HG02885 (cell line): ENCODE data around the gene MAP4K1.
"Not testable (repeated sequence)": the region's sequence is repeated elsewhere in the genome, so short reads cannot be mapped to it uniquely, and the experiment has no call there.

ENCODE experiments used
- ATAC-seq: cut with Tn5 transposase; IDR thresholded peaks from one replicate; pipeline ENCODE4 v1.9.1; 2021; ENCODE audit warnings: mild to moderate bottlenecking; ENCODE audit not compliant: unreplicated experiment, poor library complexity

MAP4K1 gene

DNA sequence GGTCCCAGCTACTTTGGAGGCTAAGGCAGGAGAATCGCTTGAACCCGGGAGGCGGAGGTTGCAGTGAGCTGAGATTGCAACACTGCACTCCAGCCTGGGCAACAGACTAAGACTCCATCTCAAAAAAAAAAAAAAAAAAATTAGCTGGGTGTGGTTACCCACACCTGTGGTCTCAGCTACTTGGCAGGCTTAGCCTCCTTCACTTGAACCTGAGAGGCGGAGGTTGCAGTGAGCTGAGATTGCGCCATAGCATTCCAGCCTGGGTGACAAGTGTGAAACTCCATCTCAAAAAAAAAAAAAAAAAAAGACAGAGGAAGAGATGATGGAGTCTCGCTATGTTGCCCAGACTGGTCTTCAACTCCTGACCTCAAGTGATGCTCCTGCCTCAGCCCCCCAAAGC, 38.4 kb downstream of the MAP4K1 start:
- not testable (repeated sequence) for ATAC-seq

DNA sequence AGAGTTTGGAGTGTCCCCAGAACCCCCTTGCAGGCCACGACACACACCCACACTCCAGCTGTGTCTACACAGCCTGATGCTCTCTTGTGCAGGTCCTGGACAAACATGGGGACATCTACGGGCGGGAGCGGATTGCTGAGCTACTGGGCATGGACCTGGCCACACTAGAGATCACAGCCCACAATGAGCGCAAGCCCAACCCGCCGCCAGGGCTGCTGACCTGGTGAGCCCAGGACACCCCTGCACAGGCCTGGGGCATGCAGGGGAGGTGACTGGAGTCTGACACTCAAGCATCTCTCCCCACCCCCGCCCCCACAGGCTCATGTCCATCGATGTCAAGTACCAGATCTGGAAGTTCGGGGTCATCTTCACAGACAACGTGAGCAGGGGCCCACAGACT, 39.9 kb downstream of the MAP4K1 start:
- ATAC-seq: no peak

DNA sequence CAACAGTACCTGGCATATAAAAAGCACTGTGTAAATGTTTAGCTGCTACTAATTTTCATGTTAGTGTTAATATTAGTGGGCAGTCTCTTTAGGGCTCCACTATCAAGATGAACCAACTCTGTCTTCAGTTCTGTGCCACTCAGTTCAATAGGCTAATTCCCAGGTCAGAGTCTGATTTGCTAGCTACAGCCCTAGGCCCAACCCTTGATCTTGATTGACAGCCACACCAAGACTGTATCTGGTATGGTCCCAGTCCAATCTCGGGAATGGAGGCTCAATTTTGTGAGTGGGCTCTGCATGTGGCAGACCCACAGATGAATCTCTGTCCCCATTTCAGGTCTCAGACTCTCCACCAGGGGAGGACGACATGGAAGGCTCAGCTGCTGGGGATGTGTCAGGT, 46.1 kb downstream of the MAP4K1 start:
- ATAC-seq: no peak

DNA sequence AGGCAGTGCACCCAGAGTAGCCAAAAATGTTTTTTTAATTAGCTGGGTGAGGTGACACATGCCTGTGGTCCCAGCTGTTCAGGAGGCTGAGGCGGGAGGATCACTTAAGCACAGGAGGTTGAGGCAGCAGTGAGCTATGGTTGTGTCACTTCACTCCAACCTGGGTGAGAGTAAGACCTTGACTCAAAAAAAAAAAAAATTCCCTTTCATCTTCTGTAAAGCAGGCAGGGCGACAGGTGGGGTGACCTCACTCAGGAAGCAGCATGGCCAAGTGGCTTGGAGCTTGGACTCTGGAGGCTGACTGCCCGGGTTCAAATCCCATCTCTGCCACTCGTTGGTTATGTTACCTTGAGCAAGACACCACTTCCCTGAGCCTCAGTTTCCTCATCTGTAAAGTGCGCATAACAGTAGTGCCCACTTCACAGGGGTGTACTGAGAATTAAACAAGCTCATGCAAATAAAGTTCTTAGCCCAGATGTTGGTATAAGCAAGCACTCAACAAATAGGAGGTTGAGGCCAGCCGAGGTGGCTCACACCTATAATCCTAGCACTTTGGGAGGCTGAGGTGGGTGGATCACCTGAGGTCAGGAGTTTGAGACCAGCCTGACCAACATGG, 48.3 kb downstream of the MAP4K1 start:
- ATAC-seq: no peak

GRCh38 chr19:38565691-38566105, 52.1 kb downstream of the MAP4K1 start:
- no peak for ATAC-seq

DNA sequence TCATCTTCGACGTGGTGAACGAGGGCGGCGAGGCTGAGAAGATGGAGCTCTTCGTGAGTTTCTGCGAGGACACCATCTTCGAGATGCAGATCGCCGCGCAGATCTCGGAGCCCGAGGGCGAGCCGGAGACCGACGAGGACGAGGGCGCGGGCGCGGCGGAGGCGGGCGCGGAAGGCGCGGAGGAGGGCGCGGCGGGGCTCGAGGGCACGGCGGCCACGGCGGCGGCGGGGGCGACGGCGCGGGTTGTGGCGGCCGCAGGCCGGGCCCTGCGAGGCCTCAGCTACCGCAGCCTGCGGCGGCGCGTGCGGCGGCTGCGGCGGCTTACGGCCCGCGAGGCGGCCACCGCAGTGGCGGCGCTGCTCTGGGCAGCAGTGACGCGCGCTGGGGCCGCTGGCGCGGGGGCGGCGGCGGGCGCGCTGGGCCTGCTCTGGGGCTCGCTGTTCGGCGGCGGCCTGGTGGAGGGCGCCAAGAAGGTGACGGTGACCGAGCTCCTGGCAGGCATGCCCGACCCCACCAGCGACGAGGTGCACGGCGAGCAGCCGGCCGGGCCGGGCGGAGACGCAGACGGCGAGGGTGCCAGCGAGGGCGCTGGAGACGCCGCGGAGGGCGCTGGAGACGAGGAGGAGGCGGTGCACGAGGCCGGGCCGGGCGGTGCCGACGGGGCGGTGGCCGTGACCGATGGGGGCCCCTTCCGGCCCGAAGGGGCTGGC, 52.6 kb downstream of the MAP4K1 start:
- no peak for ATAC-seq

DNA sequence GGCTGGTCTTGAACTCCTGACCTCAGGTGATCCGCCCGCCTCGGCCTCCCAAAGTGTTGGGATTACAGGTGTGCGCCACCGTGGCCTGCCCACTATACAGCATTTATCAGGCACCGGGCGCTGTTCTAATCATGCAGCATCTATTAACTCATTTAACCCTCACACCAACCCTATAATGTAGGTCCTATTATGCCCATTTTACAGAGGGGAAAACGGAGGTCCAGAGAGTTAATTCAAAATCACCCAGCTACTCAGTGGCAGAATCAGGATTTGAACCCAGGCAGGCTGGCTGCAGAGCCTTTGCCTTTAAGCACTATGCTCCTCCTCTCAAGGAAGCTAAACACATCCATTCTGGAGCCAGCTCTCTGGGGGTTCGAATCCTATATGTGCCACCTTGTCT, 54.3 kb downstream of the MAP4K1 start:
- no peak for ATAC-seq

DNA sequence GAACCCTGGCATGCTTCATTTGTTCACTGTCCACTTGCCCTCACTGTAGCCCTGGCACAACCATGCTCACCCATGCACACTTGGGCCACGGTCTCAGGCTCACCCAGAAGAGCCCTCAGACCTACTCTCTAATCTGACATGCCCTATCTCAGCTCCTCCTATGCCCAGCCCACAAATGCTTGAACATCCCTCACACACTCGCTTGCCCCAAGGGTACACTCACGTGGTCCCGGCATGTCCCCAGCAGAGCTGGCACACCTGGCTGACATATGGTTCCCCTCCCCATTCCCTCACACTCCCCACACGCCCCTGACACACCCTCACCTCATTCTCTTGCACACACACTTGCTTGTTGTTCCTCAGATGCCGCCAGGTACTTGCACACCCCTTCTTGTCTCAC, 55.7 kb downstream of the MAP4K1 start:
- no peak for ATAC-seq

- ATAC-seq: no peak
Measured at GRCh38 chr19:38561658-38562057, 56.1 kb downstream of the MAP4K1 start.

DNA sequence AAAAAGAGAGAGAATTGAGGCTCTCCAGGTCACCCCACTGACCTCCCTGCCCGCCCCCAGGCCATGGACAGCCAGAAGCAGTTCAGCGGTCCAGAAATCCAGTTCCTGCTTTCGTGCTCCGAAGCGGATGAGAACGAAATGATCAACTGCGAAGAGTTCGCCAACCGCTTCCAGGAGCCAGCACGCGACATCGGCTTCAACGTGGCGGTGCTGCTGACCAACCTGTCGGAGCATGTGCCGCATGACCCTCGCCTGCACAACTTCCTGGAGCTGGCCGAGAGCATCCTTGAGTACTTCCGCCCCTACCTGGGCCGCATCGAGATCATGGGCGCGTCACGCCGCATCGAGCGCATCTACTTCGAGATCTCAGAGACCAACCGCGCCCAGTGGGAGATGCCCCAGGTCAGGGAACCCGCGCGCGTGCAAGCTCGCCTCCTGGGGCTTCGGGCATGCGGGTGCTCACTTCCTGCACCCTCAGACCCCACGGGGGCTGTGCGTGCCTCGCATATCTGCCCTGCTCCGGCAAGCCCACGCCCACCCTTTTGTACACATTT, 56.6 kb downstream of the MAP4K1 start:
- ATAC-seq: no peak

GRCh38 chr19:38559428-38560401, 58.0 kb downstream of the MAP4K1 start:
- ATAC-seq: peak; percentile 72

GRCh38 chr19:38558933-38559332, 58.8 kb downstream of the MAP4K1 start:
- ATAC-seq: not testable (repeated sequence)

GRCh38 chr19:38557205-38557799, 60.5 kb downstream of the MAP4K1 start:
- ATAC-seq: peak; percentile 54

DNA sequence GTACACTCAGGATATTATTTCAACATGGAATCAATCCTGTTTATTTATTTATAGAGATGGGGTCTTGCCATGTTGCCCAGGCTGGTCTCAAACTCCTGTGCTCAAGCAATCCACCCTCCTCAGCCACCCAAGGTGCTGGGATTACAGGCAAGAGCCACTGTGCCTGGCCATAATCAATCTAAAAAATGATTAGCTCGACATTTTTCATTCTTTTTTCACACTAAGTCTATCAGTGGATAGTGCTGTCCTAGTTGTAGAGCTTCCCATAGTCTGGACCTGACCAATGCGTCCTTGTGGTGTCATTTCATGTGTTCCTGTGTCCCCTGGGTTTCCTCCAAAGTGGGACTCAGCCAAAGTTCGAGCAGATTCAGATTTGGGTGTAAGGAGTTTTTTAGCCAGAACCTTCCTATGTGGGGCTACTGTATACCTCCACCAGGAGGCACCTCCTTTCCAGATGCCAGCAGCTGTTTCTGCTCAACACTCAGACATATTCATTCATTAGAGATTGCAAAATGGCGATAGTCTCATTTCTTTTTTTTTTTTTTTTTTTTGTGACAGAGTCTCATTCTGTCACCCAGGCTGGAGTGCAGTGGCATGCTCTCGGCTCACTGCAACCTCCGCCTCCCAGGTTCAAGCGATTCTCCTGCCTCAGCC, 61.1 kb downstream of the MAP4K1 start:
- no peak for ATAC-seq

- ATAC-seq: no peak
Measured at GRCh38 chr19:38555200-38555599, 62.6 kb downstream of the MAP4K1 start.

DNA sequence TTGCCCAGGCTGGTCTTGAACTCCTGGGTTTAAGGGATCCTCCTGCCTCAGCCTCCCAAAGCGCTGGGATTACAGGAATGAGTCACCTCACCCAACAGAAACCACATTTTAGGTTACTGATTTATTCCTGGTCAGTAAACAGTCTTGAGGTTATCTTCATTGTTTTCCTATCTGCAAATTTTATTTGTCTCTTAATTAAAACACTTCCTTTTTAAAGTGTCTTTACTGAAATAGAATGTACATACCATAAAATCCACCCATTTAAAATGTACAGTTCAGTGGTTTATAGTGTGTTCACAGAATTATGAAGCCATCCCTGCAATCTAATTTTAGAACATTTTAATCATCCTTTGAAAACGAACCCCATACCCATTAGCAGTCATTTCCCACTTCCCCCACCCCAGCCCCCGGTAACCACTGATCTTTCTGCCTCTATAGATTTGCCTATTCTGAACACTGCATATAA, 63.0 kb downstream of the MAP4K1 start:
- ATAC-seq: no peak

DNA sequence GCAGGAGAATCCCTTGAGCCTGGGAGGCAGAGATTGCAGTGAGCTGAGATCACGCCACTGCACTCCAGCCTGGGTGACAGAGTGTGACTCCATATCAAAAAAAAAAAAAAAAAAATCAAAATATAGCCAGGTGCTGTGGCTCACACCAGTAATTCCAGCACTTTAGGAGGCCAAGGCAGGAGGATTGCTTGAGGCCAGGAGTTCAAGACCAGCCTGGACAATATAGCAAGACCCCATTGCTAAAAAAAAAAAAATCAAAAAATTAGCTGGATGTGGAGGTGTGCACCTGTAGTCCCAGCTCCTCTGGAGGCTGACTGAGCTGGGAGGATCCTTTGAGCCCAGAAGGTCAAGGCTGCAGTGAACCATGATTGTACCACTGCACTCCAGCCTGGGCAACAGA, 64.5 kb downstream of the MAP4K1 start:
- not testable (repeated sequence) for ATAC-seq

GRCh38 chr19:38551450-38551813, 66.3 kb downstream of the MAP4K1 start:
- ATAC-seq: peak; percentile 68

- ATAC-seq: no peak
Measured at GRCh38 chr19:38550376-38550775, 67.4 kb downstream of the MAP4K1 start.

GRCh38 chr19:38549942-38550341, 67.8 kb downstream of the MAP4K1 start:
- no peak for ATAC-seq
